HCT116 (cell line): ENCODE measurements around the gene YWHAG. TPM values are rescaled to one million over a fixed set of nuclear protein-coding genes. Genes with fewer than 3 reads are reported as not detected.

Experiments
- ATAC-seq: fragments of 200-7000 bp; cut with Tn5 transposase; 2 replicates; pipeline ENCODE4 v1.9.1; 2020; ENCODE audit warnings: mild to moderate bottlenecking, moderate library complexity
- BruUV-seq: library from RNA; stranded (reverse); fragments of 400-500 nt; replicated peaks from 2 replicates; lab custom pipeline; 2021; lab: Mats Ljungman, UMichigan
- CTCF ChIA-PET: fragments of 300-600 bp; sonication (Branson Sonifier 250); formaldehyde crosslinking; loops from one replicate; lab custom pipeline; 2021; ENCODE audit warnings: antibody characterized with exemption; lab: Charles Lee
- POLR2A ChIA-PET: fragments of 300-600, 350-600 bp; sonication (Branson Sonifier 250); formaldehyde crosslinking; loops from one replicate; lab custom pipeline; 2021; ENCODE audit warnings: antibody characterized with exemption; lab: Charles Lee
- RAD21 ChIA-PET, 2 experiments: fragments of 300-600 bp; sonication (Branson Sonifier 250); formaldehyde crosslinking; loops; one replicate each; lab custom pipeline; 2023; ENCODE audit warnings: low total read pairs in 2 of 2; ENCODE audit not compliant: uncharacterized antibody in 2 of 2, unreplicated experiment in 2 of 2, low non-redundant PET in 1 of 2; lab: Charles Lee
- DNase-seq: peaks from one replicate; pipeline ENCODE4 v3.0.0-alpha.2; 2010; ENCODE audit warnings: low read depth, low spot score
- H2AFZ ChIP-seq: fragments of 200-600 bp; shearing (Covaris generic), sonication (generic); 2 replicates; pipeline ENCODE4 v1.6.1; 2017; ENCODE audit warnings: low read depth, mixed run types, mixed read lengths, antibody characterized with exemption, low read length; ENCODE audit not compliant: poor library complexity, severe bottlenecking
- H3K27ac ChIP-seq: 2 replicates; pipeline ENCODE4 v1.5.1; 2012; ENCODE audit warnings: low read depth, low read length
- H3K27me3 ChIP-seq: fragments of 200-600 bp; sonication (generic); 2 replicates; pipeline ENCODE4 v1.6.1; 2016; ENCODE audit warnings: mixed run types, low read length, mixed read lengths; ENCODE audit not compliant: insufficient read depth
- H3K36me3 ChIP-seq, 2 experiments: fragments of 200-500 bp in 1 of 2; fragments of 200-600 bp in 1 of 2; sonication (Bioruptor generic) in 1 of 2; sonication (generic) in 1 of 2; 2 replicates each; pipeline versions ENCODE4 v1.5.1 to v1.6.1; 2014 to 2016; ENCODE audit warnings: low read length in 2 of 2, inconsistent platforms in 1 of 2, mixed read lengths in 1 of 2, mixed run types in 1 of 2; ENCODE audit not compliant: insufficient read depth in 2 of 2, control insufficient read depth in 1 of 2
- H3K4me1 ChIP-seq, 2 experiments: fragments of 200-600 bp in 1 of 2; sonication (generic) in 1 of 2; 2 replicates each; pipeline versions ENCODE4 v1.5.1 to v1.6.1; 2012 to 2017; ENCODE audit warnings: low read length in 2 of 2, inconsistent platforms in 1 of 2, mild to moderate bottlenecking in 1 of 2, mixed read lengths in 1 of 2, mixed run types in 1 of 2, moderate library complexity in 1 of 2; ENCODE audit not compliant: insufficient read depth in 2 of 2, control insufficient read depth in 1 of 2
- H3K4me2 ChIP-seq: fragments of 200-600 bp; sonication (generic); 2 replicates; pipeline ENCODE4 v1.6.1; 2017; ENCODE audit warnings: mixed run types, low read length, mixed read lengths
- H3K4me3 ChIP-seq, 2 experiments: fragments of 200-600 bp in 1 of 2; sonication (generic) in 1 of 2; replicated peaks in 1 of 2; 2 replicates each; pipeline ENCODE4 v1.5.1; 2011 to 2016; ENCODE audit warnings: low read length in 2 of 2, control low read depth in 1 of 2, low read depth in 1 of 2, mild to moderate bottlenecking in 1 of 2, mixed read lengths in 1 of 2, mixed run types in 1 of 2
- H3K79me2 ChIP-seq: fragments of 200-600 bp; sonication (generic); 2 replicates; pipeline ENCODE4 v1.6.1; 2017; ENCODE audit warnings: mild to moderate bottlenecking, mixed run types, low read length, moderate library complexity, mixed read lengths; ENCODE audit not compliant: insufficient read depth
- H3K9ac ChIP-seq: fragments of 200-600 bp; sonication (generic); 2 replicates; pipeline ENCODE4 v1.6.1; 2016; ENCODE audit warnings: low read length, mixed read lengths
- H3K9me2 ChIP-seq: fragments of 200-600 bp; sonication (generic), shearing (Covaris generic); 2 replicates; pipeline ENCODE4 v1.6.1; 2017; ENCODE audit warnings: mixed run types, mild to moderate bottlenecking, moderate library complexity; ENCODE audit not compliant: insufficient read depth
- H3K9me3 ChIP-seq, 2 experiments: fragments of 200-500 bp in 1 of 2; fragments of 200-600 bp in 1 of 2; sonication (Bioruptor generic) in 1 of 2; sonication (generic) in 1 of 2; 2 replicates each; pipeline ENCODE4 v1.6.1; 2014 to 2017; ENCODE audit warnings: low read length in 2 of 2, mixed read lengths in 2 of 2, inconsistent platforms in 1 of 2, low read depth in 1 of 2, mild to moderate bottlenecking in 1 of 2, mixed run types in 1 of 2, moderate library complexity in 1 of 2; ENCODE audit not compliant: control insufficient read depth in 1 of 2, insufficient read depth in 1 of 2
- H4K20me1 ChIP-seq: fragments of 200-600 bp; sonication (generic), shearing (Covaris generic); 2 replicates; pipeline ENCODE4 v1.6.1; 2017; ENCODE audit warnings: mixed run types, mild to moderate bottlenecking, moderate library complexity; ENCODE audit not compliant: insufficient read depth
- POLR2A ChIP-seq: IDR thresholded peaks from 2 replicates; pipeline ENCODE4 v1.7.0; 2011; ENCODE audit warnings: borderline replicate concordance; ENCODE audit not compliant: insufficient read depth, insufficient read length; ENCODE audit errors: extremely low read depth
- POLR2AphosphoS5 ChIP-seq: IDR thresholded peaks from 2 replicates; pipeline ENCODE4 v1.6.1; 2011; ENCODE audit warnings: mild to moderate bottlenecking, low read depth, low read length, moderate library complexity
- REST ChIP-seq: IDR thresholded peaks from 2 replicates; pipeline ENCODE4 v1.6.1; 2012; ENCODE audit warnings: low read depth
- SRF ChIP-seq: IDR thresholded peaks from 2 replicates; pipeline ENCODE4 v1.6.1; 2012; ENCODE audit warnings: low read depth
- TCF7L2 ChIP-seq: IDR thresholded peaks from 2 replicates; pipeline ENCODE4 v1.7.0; 2011; ENCODE audit warnings: borderline replicate concordance, inconsistent platforms; ENCODE audit not compliant: insufficient read depth, insufficient read length; ENCODE audit errors: extremely low read depth
- YY1 ChIP-seq: IDR thresholded peaks from 2 replicates; pipeline ENCODE4 v1.6.1; 2011; ENCODE audit warnings: low read length, low read depth, moderate library complexity, mild to moderate bottlenecking; ENCODE audit not compliant: insufficient replicate concordance; ENCODE audit errors: extremely low read depth
- ZBTB33 ChIP-seq: IDR thresholded peaks from 2 replicates; pipeline ENCODE4 v1.6.1; 2011; ENCODE audit warnings: mild to moderate bottlenecking, low read length, moderate library complexity; ENCODE audit not compliant: insufficient replicate concordance; ENCODE audit errors: extremely low read depth
- intact Hi-C: fragments of 100-400 bp; cut with micrococcal nuclease; formaldehyde crosslinking; loops from 2 replicates; pipeline ENCODE4 v1.10.0; 2022
- total RNA-seq: library from RNA; stranded (reverse); gene quantifications from one replicate; pipeline ENCODE4 v1.2.1, GENCODE V29; 2021; ENCODE audit not compliant: unreplicated experiment

The YWHAG gene
- total RNA-seq, 1 experiment from 2014 or later = 170 TPM

- TF ChIP-seq POLR2AphosphoS5 = peak; percentile 89
- TF ChIP-seq SRF = no peak
- TF ChIP-seq TCF7L2 = peak; percentile 66
- TF ChIP-seq POLR2A = peak; percentile 45
- intact Hi-C loops = no loop called here
- Histone ChIP-seq H3K27ac (peak overlapping the region; percentile 73), H3K9me2 (no peaks in the 10 kb centered on the region), H4K20me1 (no peaks in the 10 kb centered on the region; the same call in 1 of the 2 replicates), H3K9me3 (no peaks in the 10 kb centered on the region), H3K36me3 (peaks cover 0 to 13% of the 10 kb centered on the region in 2 experiments; a peak in 1 of 4 replicates), H2AFZ (no peak overlapping the region), H3K79me2 (peaks cover 12% of the 10 kb centered on the region; the same call in 1 of the 2 replicates), H3K27me3 (no peaks in the 10 kb centered on the region), H3K4me1 (peaks cover 27 to 45% of the 10 kb centered on the region in 2 experiments), H3K4me2 (peak overlapping the region; percentile 96), H3K9ac (peak overlapping the region; percentile 81), H3K4me3 (peak overlapping the region; percentile 68 to 75)
- CTCF ChIA-PET = interaction anchor here (1.0 to 3.6 kb wide), 5 partner anchors 26 to 140 kb away, joined by 3 to 20 read pairs (median 4); partner anchors contain the start of gene YWHAG
- peak; percentile 87 for ATAC-seq
- RAD21 ChIA-PET = no interaction called here
- peak; percentile 92 for DNase-seq
- no TSS peak for BruUV-seq
- POLR2A ChIA-PET = interaction anchor here (1.3 to 3.0 kb wide), 6 partner anchors 9 to 41 kb away, joined by 3 to 8 read pairs (median 4); partner anchors contain the start of gene YWHAG
Measured at GRCh38 chr7:76317782-76318487, 40.9 kb downstream of the YWHAG start.

- peak overlapping the region; percentile 73 for H3K27ac ChIP-seq
- DNase-seq (no peak), ATAC-seq (no peak)
- peaks cover 0 to 7% of the 10 kb centered on the region in 2 experiments; a peak in 1 of 4 replicates for H3K36me3 ChIP-seq
- no peaks in the 10 kb centered on the region for H3K27me3 ChIP-seq
- H3K4me2 ChIP-seq = peak overlapping the region; percentile 96
- H3K9me3 ChIP-seq = no peaks in the 10 kb centered on the region
- CTCF ChIA-PET = interaction anchor here (1.1 to 3.6 kb wide), 3 partner anchors 25 to 139 kb away, joined by 3 to 20 read pairs (median 4); no protein-coding TSS in a partner anchor
- no peaks in the 10 kb centered on the region; the same call in 1 of the 2 replicates for H4K20me1 ChIP-seq
- intact Hi-C loops = no loop called here
- no peaks in the 10 kb centered on the region for H3K9me2 ChIP-seq
- H3K79me2 ChIP-seq = peaks cover 6% of the 10 kb centered on the region; the same call in 1 of the 2 replicates
- POLR2A ChIA-PET = interaction anchor here (1.3 to 3.0 kb wide), 4 partner anchors 10 to 42 kb away, joined by 3 to 8 read pairs (median 4); partner anchors contain the start of gene YWHAG
- H2AFZ ChIP-seq = no peak overlapping the region
- H3K9ac ChIP-seq = peak overlapping the region; percentile 81
- no TSS peak for BruUV-seq
- H3K4me1 ChIP-seq = peaks cover 27 to 45% of the 10 kb centered on the region in 2 experiments
- peak overlapping the region; percentile 68 to 75 for H3K4me3 ChIP-seq
- RAD21 ChIA-PET = no interaction called here
- TF ChIP-seq ZBTB33 = no peak
- no peak for TF ChIP-seq REST
- no peak for TF ChIP-seq TCF7L2
- no peak for TF ChIP-seq POLR2AphosphoS5
- TF ChIP-seq YY1 = no peak
Measured at GRCh38 chr7:76316984-76317781, 41.6 kb downstream of the YWHAG start.
